Effector CD4-positive, alpha-beta T cell (primary cell): ENCODE results near the gene ICE2.
"Not testable (repeated sequence)": the region's sequence is repeated elsewhere in the genome, so short reads cannot be mapped to it uniquely, and the experiment has no call there.

ENCODE experiments used
- DNase-seq: peaks from one replicate; pipeline ENCODE4 v3.0.0-alpha.2; 2020

ICE2 gene

DNA sequence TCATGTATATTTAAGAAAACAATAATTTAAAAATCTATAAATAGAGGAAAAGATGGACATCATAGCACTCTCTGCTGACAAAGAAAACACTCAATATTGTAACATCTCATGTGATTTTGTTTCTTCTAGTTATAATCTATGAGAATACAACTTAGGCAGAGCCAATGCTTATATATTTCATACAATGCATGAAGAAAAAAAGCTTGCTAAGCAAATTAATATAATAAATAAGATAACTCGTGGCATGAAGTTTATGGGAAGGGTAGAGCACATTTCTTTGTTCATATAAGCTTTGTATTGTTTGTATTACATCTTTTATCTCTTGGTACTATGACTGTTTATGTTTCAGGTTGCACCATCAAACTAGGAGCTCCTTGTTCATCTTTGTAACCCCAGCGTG is 73.5 kb downstream of the ICE2 start:
- DNase-seq, result no peak

- DNase-seq, result not testable (repeated sequence)
Observed at GRCh38 chr15:60404351-60404750, 74.6 kb downstream of the ICE2 start.

DNA sequence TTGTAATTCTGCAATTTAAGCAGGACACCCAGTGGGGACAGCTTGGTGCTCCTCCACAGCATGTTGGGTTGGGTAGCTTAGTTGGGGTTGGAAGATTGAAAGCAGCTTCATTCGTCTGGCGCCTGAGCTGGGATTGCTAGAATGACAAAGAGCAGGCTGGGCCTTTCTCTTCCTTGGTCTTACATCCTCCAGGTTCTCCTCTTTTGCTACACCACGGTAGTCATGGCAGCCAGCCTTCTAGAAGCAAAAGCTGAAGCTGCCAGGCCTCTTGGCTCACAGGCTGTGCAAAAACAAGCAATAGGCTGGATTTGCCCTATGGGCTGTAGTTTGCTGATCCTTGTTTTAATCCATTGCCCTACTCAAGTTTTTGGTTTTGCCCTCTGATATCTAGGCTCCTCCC is 78.0 kb downstream of the ICE2 start:
- no peak for DNase-seq

DNA sequence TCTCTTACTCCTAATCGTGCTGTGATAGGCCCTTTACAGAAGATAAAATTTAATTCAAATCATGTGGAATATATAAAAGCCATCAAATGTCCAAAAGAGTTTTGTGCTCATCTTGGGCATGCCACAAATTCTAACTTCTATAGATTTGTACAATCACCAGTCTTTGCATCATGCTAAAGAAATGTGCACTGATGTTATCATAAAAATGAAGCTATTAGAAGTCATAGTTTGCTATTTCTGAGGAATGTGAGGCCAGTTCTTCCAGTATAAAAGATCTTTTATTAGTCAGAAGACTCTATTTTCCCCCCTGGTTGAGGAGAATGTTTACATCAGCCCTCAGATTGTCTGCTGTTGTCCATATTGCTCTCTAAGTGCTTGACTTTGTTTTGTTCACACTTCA is 79.0 kb downstream of the ICE2 start:
- DNase-seq, result no peak

DNA sequence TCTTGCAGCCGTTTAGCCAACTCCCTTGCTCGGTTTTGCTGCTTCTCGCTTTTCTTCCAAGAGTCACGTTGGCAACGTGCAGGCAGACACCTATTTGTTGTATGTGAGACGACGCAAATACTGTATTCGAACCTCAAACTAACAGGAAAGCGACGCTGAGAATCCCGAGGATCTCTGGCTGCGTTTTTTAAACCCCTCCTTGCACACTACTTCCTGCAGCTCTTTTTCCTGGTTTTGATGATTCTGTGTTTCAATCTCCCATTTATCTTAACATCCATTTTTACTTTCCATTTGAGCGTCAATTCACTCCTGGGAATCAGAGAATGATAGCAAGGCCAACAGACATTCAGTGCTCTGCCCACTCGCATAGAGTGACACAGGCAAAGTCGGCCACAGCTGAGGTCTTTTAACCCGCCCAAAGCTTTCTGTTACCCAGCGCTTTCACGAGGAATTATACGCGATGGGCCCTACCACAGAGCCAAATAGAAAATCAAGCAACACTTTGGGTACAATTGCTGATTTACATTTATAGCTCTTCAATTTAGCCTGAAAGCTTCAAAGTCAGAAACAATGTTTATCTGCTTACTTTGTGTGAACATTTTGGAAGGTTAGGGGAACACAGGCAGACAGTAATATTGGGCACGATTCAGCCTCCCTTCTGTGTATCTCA is 79.6 kb downstream of the ICE2 start:
- DNase-seq, result no peak

GRCh38 chr15:60397772-60398445 is 81.0 kb downstream of the ICE2 start, which contains the start of gene ANXA2:
ANXA2 (minus strand) TSS chr15:60397986; CDS start chr15:60386075, 11,911 bp downstream.
- DNase-seq, result peak; percentile 78

DNA sequence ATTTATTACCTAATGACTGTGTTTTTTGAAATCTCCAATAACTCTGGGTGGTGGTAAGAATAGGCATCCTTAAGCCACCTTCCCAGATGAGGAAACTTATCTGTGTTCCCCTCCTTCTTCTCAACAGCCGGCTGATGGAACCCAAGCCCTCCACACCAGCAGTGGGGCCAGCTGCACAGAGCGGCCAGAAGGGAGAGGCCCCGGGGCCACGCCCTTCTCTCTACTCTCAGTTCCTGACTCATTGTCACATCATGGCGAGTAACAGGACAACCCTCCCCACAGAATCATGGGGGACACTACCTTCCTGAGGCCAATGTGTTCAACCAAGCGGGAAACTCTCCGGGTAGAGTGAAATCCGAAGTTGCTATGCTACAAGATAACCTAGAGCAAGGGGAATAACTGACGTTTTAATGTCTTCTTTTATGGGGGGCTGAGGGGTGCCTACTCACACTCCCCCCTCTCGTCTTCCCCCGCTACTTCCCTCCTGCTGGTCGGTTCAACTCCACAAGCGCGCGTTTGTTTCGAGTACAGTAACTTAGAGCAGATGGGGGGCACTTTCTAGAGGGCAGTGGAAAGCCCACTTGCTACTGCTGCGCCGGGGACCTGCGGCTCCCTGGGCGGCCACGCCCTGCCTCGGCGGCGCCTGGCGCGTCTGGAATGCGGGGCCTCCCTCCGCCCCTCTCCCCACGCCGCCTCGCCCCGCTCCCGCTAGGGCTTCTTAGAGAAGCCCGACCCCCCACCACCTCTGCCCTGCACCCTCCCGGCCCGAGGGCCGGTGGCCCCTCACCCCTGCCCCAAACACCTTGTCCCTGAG is 81.8 kb downstream of the ICE2 start:
- peak; percentile 8 for DNase-seq

DNA sequence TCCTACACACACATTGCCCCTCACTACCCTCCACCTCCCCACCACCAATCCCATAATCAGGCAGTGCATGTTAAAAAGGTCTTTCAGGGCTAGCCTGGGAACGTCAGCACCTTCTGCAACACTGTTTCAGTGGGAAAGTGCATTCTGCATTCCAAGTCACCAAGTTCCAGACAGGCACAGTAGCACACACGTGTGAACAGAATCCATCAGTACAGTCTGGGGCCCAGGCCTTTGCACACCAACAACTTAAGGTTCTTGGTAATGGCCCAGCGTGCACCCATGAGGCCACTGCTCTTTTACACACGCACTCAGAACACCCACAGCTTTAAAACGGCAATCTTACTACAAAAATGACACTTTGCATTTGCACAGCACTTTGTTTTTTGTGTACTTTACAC is 82.4 kb downstream of the ICE2 start:
- no peak for DNase-seq

- no peak for DNase-seq
Observed at GRCh38 chr15:60396100-60396499, 82.8 kb downstream of the ICE2 start.

DNA sequence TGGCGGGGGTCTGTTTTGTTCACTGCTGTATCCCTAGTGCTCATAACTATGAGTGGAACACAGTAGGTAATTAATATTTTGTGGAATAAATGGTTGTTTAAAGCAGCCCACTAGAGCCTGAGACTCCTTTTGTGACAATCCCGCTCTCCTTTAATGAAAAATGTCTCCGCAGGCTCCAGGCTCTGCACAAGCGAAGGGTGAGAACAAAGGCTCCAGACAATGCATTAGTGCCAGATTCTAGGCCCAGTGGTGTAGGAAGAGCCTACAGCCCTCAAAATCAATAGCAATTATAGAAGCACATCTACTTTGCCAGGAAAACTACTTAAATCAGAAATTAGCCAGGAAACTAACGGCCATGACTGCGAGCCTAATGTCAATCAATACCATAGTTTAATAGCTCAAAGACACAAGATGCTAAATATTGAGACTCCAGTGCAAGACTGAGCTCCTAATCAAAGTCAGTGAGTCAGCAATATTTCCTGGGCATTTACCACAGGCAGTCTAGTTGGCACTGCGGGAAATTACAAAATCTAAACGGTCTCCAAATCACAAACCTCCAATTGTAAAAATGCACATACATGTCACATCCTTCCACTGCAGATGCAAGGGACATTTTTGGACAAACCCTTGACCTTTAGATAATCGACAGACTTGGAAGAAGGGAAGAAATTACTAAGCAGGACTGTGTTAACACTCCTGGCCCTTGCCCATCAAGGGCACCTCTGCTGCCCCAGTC is 83.5 kb downstream of the ICE2 start:
- no peak for DNase-seq

- no peak for DNase-seq
Observed at GRCh38 chr15:60394689-60395097, 84.2 kb downstream of the ICE2 start.

- no peak for DNase-seq
Observed at GRCh38 chr15:60392986-60393790, 85.8 kb downstream of the ICE2 start.

GRCh38 chr15:60392601-60392985 is 86.3 kb downstream of the ICE2 start:
- DNase-seq, result peak; percentile 13

DNA sequence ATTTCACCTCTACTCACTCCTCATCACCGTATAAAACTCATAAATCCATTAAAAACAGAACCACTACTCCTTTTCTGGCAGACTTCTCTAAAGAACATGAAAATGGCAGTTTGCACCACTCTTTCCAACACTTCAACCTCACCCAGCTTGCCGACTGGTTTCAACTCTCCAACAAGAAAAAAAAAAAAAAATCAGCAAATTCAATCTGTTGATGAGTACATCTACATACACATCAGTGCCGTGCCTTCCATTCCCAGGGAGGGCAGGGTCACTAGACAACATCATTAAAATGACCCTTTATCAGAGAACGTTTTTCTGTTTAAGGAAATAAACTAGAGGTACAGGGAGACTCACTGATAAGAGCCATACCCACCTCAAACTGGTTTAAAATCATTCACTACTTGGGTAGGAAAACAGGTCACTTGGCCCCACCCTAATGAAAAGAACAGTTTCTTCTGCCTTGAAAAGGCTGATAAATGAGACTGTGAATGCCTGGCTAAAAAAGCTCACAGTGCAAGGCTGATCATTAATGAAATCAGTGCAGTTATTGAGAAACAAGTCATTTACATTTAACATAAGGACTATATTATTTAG is 87.1 kb downstream of the ICE2 start:
- DNase-seq, result no peak

- DNase-seq, result no peak
Observed at GRCh38 chr15:60390871-60391501, 88.0 kb downstream of the ICE2 start.

- DNase-seq, result no peak
Observed at GRCh38 chr15:60390231-60390630, 88.7 kb downstream of the ICE2 start.

- peak; percentile 8 for DNase-seq
Observed at GRCh38 chr15:60389261-60390077, 89.5 kb downstream of the ICE2 start.

GRCh38 chr15:60387321-60387720 is 91.6 kb downstream of the ICE2 start:
- no peak for DNase-seq

DNA sequence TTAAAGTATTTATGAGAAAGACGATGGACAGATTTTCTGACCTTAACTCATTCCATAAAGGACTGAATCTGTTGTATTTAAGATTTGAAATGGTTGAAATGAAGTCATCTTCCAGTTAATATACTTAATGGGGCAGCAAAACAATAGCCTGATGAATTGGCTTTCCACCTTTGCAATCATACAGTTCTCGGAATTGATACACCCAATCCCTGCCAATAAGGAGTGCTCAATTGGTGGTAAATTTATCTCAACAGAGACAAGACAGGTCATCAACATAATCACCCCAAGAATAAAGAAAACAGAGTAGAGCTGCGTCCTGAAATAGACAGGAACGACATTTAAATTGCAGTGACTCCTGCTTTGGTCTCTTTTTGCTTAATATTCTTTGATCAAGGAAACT is 92.3 kb downstream of the ICE2 start:
- no peak for DNase-seq
